Hepatocyte (in vitro differentiated cells): Measurements from ENCODE around the gene KCNQ4. TPM values are rescaled to one million over a fixed set of nuclear protein-coding genes. Genes with fewer than 3 reads are reported as not detected.

Source experiments
- DNase-seq: peaks from one replicate; pipeline ENCODE4 v3.0.0-alpha.2; 2016; ENCODE audit warnings: low spot score
- H2AFZ ChIP-seq: fragments of 200-600 bp; sonication (generic); 2 replicates; pipeline ENCODE4 v1.6.0; 2016; ENCODE audit warnings: antibody characterized with exemption, mild to moderate bottlenecking
- H3K27ac ChIP-seq: fragments of 200-600 bp; sonication (generic); 2 replicates; pipeline ENCODE4 v1.5.1; 2016; ENCODE audit warnings: mild to moderate bottlenecking
- H3K27me3 ChIP-seq: fragments of 200-600 bp; sonication (generic); 2 replicates; pipeline ENCODE4 v1.6.1; 2016
- H3K36me3 ChIP-seq: fragments of 200-600 bp; sonication (generic); replicated peaks from 2 replicates; pipeline ENCODE4 v1.5.1; 2016; ENCODE audit warnings: low read depth; ENCODE audit not compliant: insufficient read depth
- H3K4me1 ChIP-seq: fragments of 200-600 bp; sonication (generic); 2 replicates; pipeline ENCODE4 v1.5.1; 2016; ENCODE audit warnings: mild to moderate bottlenecking, moderate library complexity; ENCODE audit not compliant: insufficient read depth
- H3K4me2 ChIP-seq: fragments of 200-600 bp; sonication (generic); 2 replicates; pipeline ENCODE4 v1.6.0; 2016
- H3K4me3 ChIP-seq: fragments of 200-600 bp; sonication (generic); 2 replicates; pipeline ENCODE4 v1.5.1; 2016; ENCODE audit warnings: mild to moderate bottlenecking
- H3K79me2 ChIP-seq: fragments of 200-600 bp; sonication (generic); 2 replicates; pipeline ENCODE4 v1.6.0; 2017; ENCODE audit warnings: mild to moderate bottlenecking
- H3K9me2 ChIP-seq: fragments of 200-600 bp; sonication (generic); replicated peaks from 2 replicates; pipeline ENCODE4 v1.6.0; 2017; ENCODE audit warnings: mild to moderate bottlenecking; ENCODE audit not compliant: insufficient read depth
- H3K9me3 ChIP-seq: fragments of 200-600 bp; sonication (generic); 2 replicates; pipeline ENCODE4 v1.5.1; 2016; ENCODE audit warnings: low read depth, mild to moderate bottlenecking
- H4K20me1 ChIP-seq: fragments of 200-600 bp; sonication (generic); 2 replicates; pipeline ENCODE4 v1.6.0; 2016; ENCODE audit warnings: mild to moderate bottlenecking; ENCODE audit not compliant: insufficient read depth, poor library complexity, severe bottlenecking
- EZH2 ChIP-seq: fragments of 200-600 bp; sonication (generic); IDR thresholded peaks from 2 replicates; pipeline ENCODE4 v1.6.1; 2016; ENCODE audit warnings: antibody characterized with exemption, mild to moderate bottlenecking, borderline replicate concordance
- EZH2phosphoT487 ChIP-seq: fragments of 200-600 bp; sonication (generic); IDR thresholded peaks from one replicate; pipeline ENCODE4 v1.6.1; 2018; ENCODE audit warnings: antibody characterized with exemption, mild to moderate bottlenecking, low read depth, moderate library complexity; ENCODE audit not compliant: unreplicated experiment, severe bottlenecking
- WGBS: methylation state at CpG from one replicate; pipeline ENCODE4 v1.1.6; 2016; ENCODE audit warnings: low lambda C conversion rate; ENCODE audit errors: missing lambda C conversion rate; 5-methylcytosine and 5-hydroxymethylcytosine counted together
- polyA plus RNA-seq: library from polyadenylated mRNA; unstranded; fragments of >200 nt; fragmentation: Nextera tagmentation; extraction: Ambion mirVana; gene quantifications from 2 replicates; pipeline ENCODE4 v1.2.1, GENCODE V29; 2016
- total RNA-seq: library from RNA; depleted of rRNA; stranded (reverse); fragments of >200 nt; gene quantifications from 2 replicates; pipeline ENCODE4 v1.2.3, GENCODE V29; 2014
- TF ChIP-seq, protein P1 (sequence below): fragments of 200-600 bp; sonication (generic); IDR thresholded peaks from 2 replicates; pipeline ENCODE4 v1.5.1; 2016; ENCODE audit warnings: antibody characterized with exemption, mild to moderate bottlenecking; ENCODE audit not compliant: poor library complexity

The KCNQ4 gene
- total and polyA plus RNA-seq, 2 experiments from 2014 or later, result not detected

DNA sequence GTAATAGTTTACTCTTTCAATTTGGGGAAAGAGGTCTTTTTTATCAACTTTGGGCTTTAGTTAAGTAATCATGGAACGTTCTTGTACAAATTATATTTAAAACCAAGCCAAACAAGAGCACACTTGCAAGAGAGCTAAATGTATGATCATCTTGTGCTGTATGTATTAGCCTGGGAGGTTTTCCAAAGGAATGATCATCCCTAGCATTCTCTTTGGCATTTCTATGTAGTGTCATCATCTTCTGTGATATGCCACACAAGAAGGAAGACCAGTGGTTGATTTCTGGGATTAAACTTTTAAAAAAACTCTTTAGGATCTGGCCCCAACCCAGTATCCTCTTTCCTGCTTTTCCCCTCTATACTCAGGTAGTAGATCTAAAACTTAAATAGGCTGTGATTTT, 38.4 kb upstream of the KCNQ4 start:
- Histone ChIP-seq H3K27me3 (no peaks in the 10 kb centered on the region), H3K27ac (no peak overlapping the region), H3K36me3 (peaks cover 4% of the 10 kb centered on the region), H3K9me2 (no peaks in the 10 kb centered on the region), H2AFZ (no peak overlapping the region), H3K9me3 (no peaks in the 10 kb centered on the region), H3K4me2 (no peak overlapping the region), H3K4me3 (no peak overlapping the region), H4K20me1 (peaks cover 26% of the 10 kb centered on the region), H3K79me2 (peaks cover 71% of the 10 kb centered on the region), H3K4me1 (peaks cover 11% of the 10 kb centered on the region)
- TF ChIP-seq EZH2 (no peak), EZH2phosphoT487 (no peak)
- TF ChIP-seq, protein P1, sequence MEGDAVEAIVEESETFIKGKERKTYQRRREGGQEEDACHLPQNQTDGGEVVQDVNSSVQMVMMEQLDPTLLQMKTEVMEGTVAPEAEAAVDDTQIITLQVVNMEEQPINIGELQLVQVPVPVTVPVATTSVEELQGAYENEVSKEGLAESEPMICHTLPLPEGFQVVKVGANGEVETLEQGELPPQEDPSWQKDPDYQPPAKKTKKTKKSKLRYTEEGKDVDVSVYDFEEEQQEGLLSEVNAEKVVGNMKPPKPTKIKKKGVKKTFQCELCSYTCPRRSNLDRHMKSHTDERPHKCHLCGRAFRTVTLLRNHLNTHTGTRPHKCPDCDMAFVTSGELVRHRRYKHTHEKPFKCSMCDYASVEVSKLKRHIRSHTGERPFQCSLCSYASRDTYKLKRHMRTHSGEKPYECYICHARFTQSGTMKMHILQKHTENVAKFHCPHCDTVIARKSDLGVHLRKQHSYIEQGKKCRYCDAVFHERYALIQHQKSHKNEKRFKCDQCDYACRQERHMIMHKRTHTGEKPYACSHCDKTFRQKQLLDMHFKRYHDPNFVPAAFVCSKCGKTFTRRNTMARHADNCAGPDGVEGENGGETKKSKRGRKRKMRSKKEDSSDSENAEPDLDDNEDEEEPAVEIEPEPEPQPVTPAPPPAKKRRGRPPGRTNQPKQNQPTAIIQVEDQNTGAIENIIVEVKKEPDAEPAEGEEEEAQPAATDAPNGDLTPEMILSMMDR, result no peak
- 54% methylated on average over 1 of the region's 1 CpG for WGBS
- no peak for DNase-seq

DNA sequence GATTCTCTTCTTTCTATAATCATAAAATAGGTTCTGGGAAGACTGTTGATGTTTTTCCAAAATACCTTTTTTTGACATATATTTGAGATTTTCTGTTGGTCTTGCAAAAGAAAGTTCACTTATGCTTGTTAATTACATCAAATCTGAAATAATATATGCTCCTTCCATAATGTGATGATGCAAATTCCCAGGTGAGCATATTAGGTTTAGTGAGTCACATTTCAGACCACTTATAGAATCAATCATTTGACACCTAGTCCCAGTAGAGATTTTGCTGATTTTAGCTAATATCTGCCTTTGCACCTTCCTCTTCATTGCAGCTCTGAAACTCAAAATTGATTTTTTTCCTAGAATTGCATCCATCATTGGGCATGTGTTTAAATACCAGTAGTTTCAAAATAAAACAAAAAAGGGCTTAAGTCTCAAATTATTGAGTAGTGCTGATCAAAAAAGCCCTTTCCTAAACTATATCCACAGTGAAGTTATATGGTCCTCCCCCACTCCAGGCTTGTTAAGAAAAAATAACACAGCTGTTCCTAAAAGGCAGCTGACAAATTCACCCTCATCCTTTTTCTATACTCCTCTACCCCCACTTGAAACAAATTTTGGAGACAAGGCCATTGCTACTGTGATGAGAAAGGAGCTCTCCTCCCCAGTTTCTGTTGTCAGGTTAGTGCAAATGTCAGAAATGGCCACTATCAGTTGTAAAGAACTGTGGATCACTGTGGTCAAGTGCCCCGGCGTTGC, 37.1 kb upstream of the KCNQ4 start:
- Histone ChIP-seq H3K9me3 (no peaks in the 10 kb centered on the region), H3K4me1 (peaks cover 22% of the 10 kb centered on the region), H2AFZ (no peak overlapping the region), H3K36me3 (peaks cover 4% of the 10 kb centered on the region), H3K4me2 (no peak overlapping the region), H4K20me1 (peaks cover 22% of the 10 kb centered on the region), H3K27me3 (no peaks in the 10 kb centered on the region), H3K79me2 (peaks cover 57% of the 10 kb centered on the region), H3K4me3 (no peak overlapping the region), H3K9me2 (no peaks in the 10 kb centered on the region), H3K27ac (no peak overlapping the region)
- WGBS, result 85% methylated on average over 2 of the region's 2 CpGs
- DNase-seq, result no peak
- TF ChIP-seq, protein P1, result no peak
- TF ChIP-seq EZH2phosphoT487 (no peak), EZH2 (no peak)

DNA sequence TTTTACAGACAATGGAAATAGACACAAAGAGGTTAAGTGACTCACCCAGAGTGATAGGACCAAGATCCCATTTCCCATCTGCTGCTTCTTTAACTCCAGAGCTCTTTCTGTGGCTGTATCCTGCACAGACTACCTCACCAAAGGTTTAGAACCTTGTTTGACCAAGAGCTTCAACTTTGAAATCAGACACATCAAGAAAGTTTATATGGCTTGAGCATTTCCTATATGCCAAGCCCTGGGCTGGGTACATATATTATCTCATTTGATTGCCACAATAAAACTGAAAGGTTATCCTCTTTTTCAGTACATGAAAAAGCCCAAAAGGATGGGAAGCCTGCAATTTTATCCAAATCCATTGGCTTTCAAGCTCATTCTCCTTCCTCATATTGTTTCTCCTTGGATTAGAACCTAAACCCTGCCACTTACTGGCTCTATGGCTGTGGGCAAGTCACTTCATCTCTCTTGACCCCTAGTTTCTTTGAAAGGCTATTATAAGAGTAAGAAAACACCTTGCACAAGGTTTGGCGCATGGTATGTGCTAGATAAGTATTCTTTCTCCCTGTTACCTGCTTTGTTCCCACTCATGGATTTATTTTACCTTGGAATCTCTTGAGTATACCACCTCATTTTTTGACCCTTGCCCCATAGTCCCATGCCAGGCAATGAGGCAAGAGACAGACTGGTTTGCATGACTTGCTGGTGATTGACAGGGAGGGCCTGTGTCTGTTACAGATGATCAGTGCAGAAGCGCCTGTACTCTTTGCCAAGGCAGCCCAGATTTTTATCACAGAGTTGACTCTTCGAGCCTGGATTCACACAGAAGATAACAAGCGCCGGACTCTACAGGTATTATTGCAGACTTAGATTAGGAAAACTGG, 34.5 kb upstream of the KCNQ4 start:
- H2AFZ ChIP-seq, result no peak overlapping the region
- WGBS, result 69% methylated on average over 5 of the region's 5 CpGs
- peak overlapping the region; percentile 71 for H3K27ac ChIP-seq
- TF ChIP-seq, protein P1, result no peak
- TF ChIP-seq EZH2phosphoT487 (no peak), EZH2 (no peak)
- H3K4me1 ChIP-seq, result peaks cover 22% of the 10 kb centered on the region
- peaks cover 40% of the 10 kb centered on the region for H3K79me2 ChIP-seq
- peaks cover 13% of the 10 kb centered on the region for H4K20me1 ChIP-seq
- DNase-seq, result no peak
- no peaks in the 10 kb centered on the region for H3K36me3 ChIP-seq
- no peak overlapping the region for H3K4me3 ChIP-seq
- no peaks in the 10 kb centered on the region for H3K9me3 ChIP-seq
- no peaks in the 10 kb centered on the region for H3K9me2 ChIP-seq
- peak overlapping the region; percentile 35 for H3K4me2 ChIP-seq
- H3K27me3 ChIP-seq, result no peaks in the 10 kb centered on the region
